ENCODE data around the gene GNB1. TPM values are rescaled to one million over a fixed set of nuclear protein-coding genes. Genes with fewer than 3 reads are reported as not detected.
A peak's percentile ranks its signal among the peaks of the same experiment; 100 is the strongest.

Gene GNB1
- total RNA-seq, 1 experiment from 2014 or later: 400 TPM

DNA sequence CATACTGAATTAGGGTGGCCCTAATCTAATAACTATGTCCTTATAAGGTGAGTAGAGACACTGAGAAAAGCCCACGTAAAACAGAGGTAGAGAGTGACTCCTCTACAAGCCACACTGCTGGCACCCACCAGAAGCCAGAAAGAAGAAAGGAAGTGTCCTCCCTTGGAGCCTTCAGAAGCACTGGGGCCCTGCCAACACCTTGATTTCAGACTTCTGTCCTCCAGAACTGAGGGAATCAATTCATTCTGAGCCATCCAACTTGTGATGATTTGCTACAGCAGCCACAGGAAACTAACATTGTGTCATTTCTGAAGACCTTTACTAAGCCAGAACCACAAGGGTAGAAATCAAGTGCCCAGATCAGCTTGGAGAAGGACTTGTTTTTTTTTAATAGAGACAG, 15.0 kb downstream of the GNB1 start:
- H2BK120ac ChIP-seq (ENCODE audit: low read depth, low read length, poor library complexity, severe bottlenecking): no peak overlapping the region
- peaks cover 8 to 12% of the 10 kb centered on the region in 2 experiments; a peak in 4 of 5 replicates for H3K9me3 Mint-ChIP-seq
- no peaks in the 10 kb centered on the region for H3K9me3 ChIP-seq (ENCODE audit: control insufficient read depth, low read depth, low read length)
- H3K56ac ChIP-seq (ENCODE audit: insufficient read length, low read depth, low read length): no peak overlapping the region
- no peak overlapping the region for H3K4me2 ChIP-seq (ENCODE audit: insufficient read depth, insufficient read length, low read length)
- no peak overlapping the region for H4K91ac ChIP-seq (ENCODE audit: insufficient read length, low read depth, low read length)
- no peak overlapping the region for H2BK12ac ChIP-seq (ENCODE audit: insufficient read length, low read depth, low read length)
- no peak overlapping the region for H3K14ac ChIP-seq (ENCODE audit: insufficient read depth, low read length)
- H3K23me2 ChIP-seq (ENCODE audit: insufficient read length, low read depth, low read length, poor library complexity, severe bottlenecking): no peaks in the 10 kb centered on the region
- TF ChIP-seq, protein P1, sequence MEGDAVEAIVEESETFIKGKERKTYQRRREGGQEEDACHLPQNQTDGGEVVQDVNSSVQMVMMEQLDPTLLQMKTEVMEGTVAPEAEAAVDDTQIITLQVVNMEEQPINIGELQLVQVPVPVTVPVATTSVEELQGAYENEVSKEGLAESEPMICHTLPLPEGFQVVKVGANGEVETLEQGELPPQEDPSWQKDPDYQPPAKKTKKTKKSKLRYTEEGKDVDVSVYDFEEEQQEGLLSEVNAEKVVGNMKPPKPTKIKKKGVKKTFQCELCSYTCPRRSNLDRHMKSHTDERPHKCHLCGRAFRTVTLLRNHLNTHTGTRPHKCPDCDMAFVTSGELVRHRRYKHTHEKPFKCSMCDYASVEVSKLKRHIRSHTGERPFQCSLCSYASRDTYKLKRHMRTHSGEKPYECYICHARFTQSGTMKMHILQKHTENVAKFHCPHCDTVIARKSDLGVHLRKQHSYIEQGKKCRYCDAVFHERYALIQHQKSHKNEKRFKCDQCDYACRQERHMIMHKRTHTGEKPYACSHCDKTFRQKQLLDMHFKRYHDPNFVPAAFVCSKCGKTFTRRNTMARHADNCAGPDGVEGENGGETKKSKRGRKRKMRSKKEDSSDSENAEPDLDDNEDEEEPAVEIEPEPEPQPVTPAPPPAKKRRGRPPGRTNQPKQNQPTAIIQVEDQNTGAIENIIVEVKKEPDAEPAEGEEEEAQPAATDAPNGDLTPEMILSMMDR (conservative IDR thresholded peaks at IDR 0.05): no peak
- no peaks in the 10 kb centered on the region for H4K20me1 ChIP-seq (ENCODE audit: control insufficient read depth, insufficient read depth, insufficient read length)
- no peak overlapping the region for H3K4ac ChIP-seq (ENCODE audit: low read depth, low read length)
- no peak overlapping the region for H4K8ac ChIP-seq (replicated peaks; ENCODE audit: insufficient read length, low read depth, low read length)
- no peak overlapping the region for H2AK5ac ChIP-seq (ENCODE audit: insufficient read length, low read length)
- H3K27me3 ChIP-seq (ENCODE audit: insufficient read depth, low read length): no peaks in the 10 kb centered on the region
- H3K27ac ChIP-seq (ENCODE audit: insufficient read length, low read depth, low read length): no peak overlapping the region
- no peak overlapping the region for H2BK20ac ChIP-seq (ENCODE audit: low read depth, low read length, poor library complexity, severe bottlenecking)
- peaks cover 44% of the 10 kb centered on the region in 2 experiments for H3K4me1 Mint-ChIP-seq
- H4K5ac ChIP-seq (ENCODE audit: insufficient read length, low read depth, low read length): no peak overlapping the region
- no peak overlapping the region for H3K23ac ChIP-seq (ENCODE audit: insufficient read length, low read depth, low read length)
- no peaks in the 10 kb centered on the region for H3K27me3 Mint-ChIP-seq (ENCODE audit: low read depth)
- H3K79me2 ChIP-seq (ENCODE audit: insufficient read depth, low read length): peaks cover 85% of the 10 kb centered on the region
- no peak overlapping the region for H3K4me3 Mint-ChIP-seq
- H3K36me3 Mint-ChIP-seq (ENCODE audit: insufficient read depth in 1 of 3, low read depth in 3 of 3): peaks cover 57 to 60% (median 60%) of the 10 kb centered on the region in 3 experiments
- H3K18ac ChIP-seq (ENCODE audit: insufficient read length, low read depth, low read length): no peak overlapping the region
- no peak overlapping the region for H3K9ac ChIP-seq (ENCODE audit: extremely low read depth, insufficient read length, low read length)
- peak overlapping the region in 2 of 3 experiments; percentile 80 to 86; a peak in 4 of 7 replicates for H3K27ac Mint-ChIP-seq
- no peaks in the 10 kb centered on the region for H3K4me1 ChIP-seq (ENCODE audit: insufficient read depth, low read length)
- no peak overlapping the region for H2BK5ac ChIP-seq (ENCODE audit: insufficient read length, low read length)
- H2AFZ ChIP-seq (ENCODE audit: low read length): no peak overlapping the region
- no peak for DNase-seq
- peaks cover 6% of the 10 kb centered on the region for H3K79me1 ChIP-seq (ENCODE audit: insufficient read depth, low read depth, low read length, poor library complexity, severe bottlenecking)
- H2BK15ac ChIP-seq (ENCODE audit: low read depth, low read length): no peak overlapping the region
- H3T11ph ChIP-seq (ENCODE audit: low read length): no peak overlapping the region
- no CpG with 5 or more reads among the region's 1 CpG for WGBS (ENCODE audit: extremely low coverage, insufficient read length, low lambda C conversion rate)

All from H9 (cell line).